ENCODE measurements around the gene TMEM123. TPM values are rescaled to one million over a fixed set of nuclear protein-coding genes. Genes with fewer than 3 reads are reported as not detected.
A peak's percentile ranks its signal among the peaks of the same experiment; 100 is the strongest.

Gene TMEM123
- total and polyA plus RNA-seq, 5 experiments from 2014 or later: 484 to 988 (median 746) TPM

GRCh38 chr11:102401905-102402304 is 50.7 kb downstream of the TMEM123 start:
- peaks cover 29 to 73% (median 66%) of the 10 kb centered on the region in 4 donors for H3K4me1 Mint-ChIP-seq
- ATAC-seq (peak in 1 of 2 donors; percentile 22), DNase-seq (no peak)
- POLR2A ChIA-PET: interaction anchor here (0.9 to 1.6 kb wide), 3 partner anchors 11 to 51 kb away, joined by 4 to 5 read pairs (median 5); no protein-coding TSS in a partner anchor
- H3K27me3 Mint-ChIP-seq: no peaks in the 10 kb centered on the region
- H3K9me3 Mint-ChIP-seq: no peaks in the 10 kb centered on the region
- H3K27ac Mint-ChIP-seq: peak overlapping the region in 9 of 10 donors; percentile 14 to 78 (median 36)
- H3K4me3 Mint-ChIP-seq: no peak overlapping the region
- peaks cover 0 to 78% (median 12%) of the 10 kb centered on the region in 3 donors for H3K36me3 Mint-ChIP-seq

GRCh38 chr11:102400603-102401002 is 52.0 kb downstream of the TMEM123 start:
- Mint-ChIP-seq H3K9me3 (no peaks in the 10 kb centered on the region), H3K36me3 (peaks cover 0 to 74% (median 12%) of the 10 kb centered on the region in 3 donors), H3K27me3 (no peaks in the 10 kb centered on the region), H3K4me1 (peaks cover 24 to 71% (median 63%) of the 10 kb centered on the region in 4 donors), H3K27ac (peak overlapping the region in 6 of 10 donors; percentile 4 to 76 (median 72)), H3K4me3 (no peak overlapping the region)
- DNase-seq: no peak
- no peak for ATAC-seq
- POLR2A ChIA-PET: interaction anchor here (1.2 to 1.6 kb wide), 3 partner anchors 13 to 53 kb away, joined by 4 to 5 read pairs (median 4); no protein-coding TSS in a partner anchor

- H3K27ac Mint-ChIP-seq: peak overlapping the region in 9 of 10 donors; percentile 6 to 80 (median 34)
- DNase-seq (no peak), ATAC-seq (no peak)
- no peaks in the 10 kb centered on the region for H3K27me3 Mint-ChIP-seq
- peaks cover 0 to 80% (median 17%) of the 10 kb centered on the region in 3 donors for H3K36me3 Mint-ChIP-seq
- no peak overlapping the region for H3K4me3 Mint-ChIP-seq
- POLR2A ChIA-PET: interaction anchor here (1.3 to 2.7 kb wide), 2 partner anchors 51 to 53 kb away, joined by 4 to 8 read pairs; partner anchors contain the start of gene TMEM123
- no peaks in the 10 kb centered on the region for H3K9me3 Mint-ChIP-seq
- H3K4me1 Mint-ChIP-seq: peaks cover 21 to 61% (median 55%) of the 10 kb centered on the region in 4 donors
Measured at GRCh38 chr11:102399189-102399588, 53.4 kb downstream of the TMEM123 start.

GRCh38 chr11:102398297-102398696 is 54.3 kb downstream of the TMEM123 start:
- no peaks in the 10 kb centered on the region for H3K9me3 Mint-ChIP-seq
- H3K4me1 Mint-ChIP-seq: peaks cover 16 to 58% (median 50%) of the 10 kb centered on the region in 4 donors
- POLR2A ChIA-PET: interaction anchor here (1.8 to 2.7 kb wide), 2 partner anchors 40 to 54 kb away, joined by 7 to 8 read pairs; partner anchors contain the start of gene TMEM123
- peaks cover 0 to 83% (median 22%) of the 10 kb centered on the region in 3 donors for H3K36me3 Mint-ChIP-seq
- H3K27me3 Mint-ChIP-seq: no peaks in the 10 kb centered on the region
- H3K27ac Mint-ChIP-seq: peak overlapping the region in 8 of 10 donors; percentile 2 to 80 (median 62)
- ATAC-seq (no peak), DNase-seq (no peak)
- no peak overlapping the region for H3K4me3 Mint-ChIP-seq

GRCh38 chr11:102396708-102397563 is 55.6 kb downstream of the TMEM123 start:
- Mint-ChIP-seq H3K4me1 (peaks cover 20 to 56% (median 49%) of the 10 kb centered on the region in 4 donors), H3K9me3 (no peaks in the 10 kb centered on the region), H3K27ac (peak overlapping the region; percentile 10 to 90 (median 72)), H3K4me3 (peak overlapping the region in 7 of 10 donors; percentile 19 to 66 (median 38)), H3K36me3 (peaks cover 4 to 80% (median 17%) of the 10 kb centered on the region in 3 donors), H3K27me3 (no peaks in the 10 kb centered on the region)
- peak in 1 of 10 donors; percentile 17 for DNase-seq
- POLR2A ChIA-PET: interaction anchor here (1.8 kb wide), 1 partner anchor 41 kb away, joined by 7 read pairs; no protein-coding TSS in a partner anchor
- peak; percentile 30 to 32 for ATAC-seq

GRCh38 chr11:102395720-102396393 is 56.7 kb downstream of the TMEM123 start:
- peak overlapping the region in 1 of 10 donors; percentile 66 for H3K4me3 Mint-ChIP-seq
- POLR2A ChIA-PET: interaction anchor here (0.8 to 1.0 kb wide), 3 partner anchors 11 to 30 kb away, joined by 3 to 7 read pairs (median 3); no protein-coding TSS in a partner anchor
- ATAC-seq (no peak), DNase-seq (no peak)
- H3K9me3 Mint-ChIP-seq: no peaks in the 10 kb centered on the region
- peaks cover 4 to 71% (median 17%) of the 10 kb centered on the region in 3 donors for H3K36me3 Mint-ChIP-seq
- peaks cover 17 to 57% (median 48%) of the 10 kb centered on the region in 4 donors for H3K4me1 Mint-ChIP-seq
- H3K27ac Mint-ChIP-seq: peak overlapping the region; percentile 19 to 90 (median 72)
- H3K27me3 Mint-ChIP-seq: no peaks in the 10 kb centered on the region

- H3K9me3 Mint-ChIP-seq: no peaks in the 10 kb centered on the region
- POLR2A ChIA-PET: interaction anchor here (0.5 to 7.9 kb wide), 7 partner anchors 17 to 97 kb away, joined by 3 to 51 read pairs (median 5); partner anchors contain the start of gene TMEM123
- no peak overlapping the region for H3K4me3 Mint-ChIP-seq
- DNase-seq (no peak), ATAC-seq (peak in 1 of 2 donors; percentile 22)
- H3K27me3 Mint-ChIP-seq: no peaks in the 10 kb centered on the region
- H3K4me1 Mint-ChIP-seq: peaks cover 19 to 55% (median 50%) of the 10 kb centered on the region in 4 donors
- H3K36me3 Mint-ChIP-seq: peaks cover 15 to 66% (median 21%) of the 10 kb centered on the region in 3 donors
- peak overlapping the region; percentile 68 to 91 (median 84) for H3K27ac Mint-ChIP-seq
Measured at GRCh38 chr11:102393272-102393730, 59.3 kb downstream of the TMEM123 start.

- POLR2A ChIA-PET: interaction anchor here (0.6 to 7.9 kb wide), 8 partner anchors 10 to 108 kb away, joined by 3 to 51 read pairs (median 4); partner anchors contain the start of gene TMEM123
- no peak for DNase-seq
- Mint-ChIP-seq H3K36me3 (peaks cover 22 to 65% (median 27%) of the 10 kb centered on the region in 3 donors), H3K27ac (peak overlapping the region in 9 of 10 donors; percentile 3 to 91 (median 61)), H3K27me3 (no peaks in the 10 kb centered on the region), H3K9me3 (no peaks in the 10 kb centered on the region), H3K4me3 (no peak overlapping the region), H3K4me1 (peaks cover 16 to 48% (median 44%) of the 10 kb centered on the region in 4 donors)
- no peak for ATAC-seq
Measured at GRCh38 chr11:102391549-102392237, 60.9 kb downstream of the TMEM123 start.

- POLR2A ChIA-PET: interaction anchor here (0.6 to 7.9 kb wide), 14 partner anchors 10 to 108 kb away, joined by 3 to 51 read pairs (median 4); partner anchors contain the start of gene TMEM123
- ATAC-seq (peak; percentile 62 to 69), DNase-seq (peak in 9 of 10 donors; percentile 18 to 74 (median 47))
- Mint-ChIP-seq H3K36me3 (peaks cover 25 to 62% (median 28%) of the 10 kb centered on the region in 3 donors), H3K4me1 (peaks cover 16 to 50% (median 45%) of the 10 kb centered on the region in 4 donors), H3K27me3 (no peaks in the 10 kb centered on the region), H3K4me3 (peak overlapping the region in 1 of 10 donors; percentile 19), H3K9me3 (no peaks in the 10 kb centered on the region), H3K27ac (peak overlapping the region in 9 of 10 donors; percentile 3 to 87 (median 81))
Measured at GRCh38 chr11:102390667-102391465, 61.7 kb downstream of the TMEM123 start.

GRCh38 chr11:102389253-102389652 is 63.3 kb downstream of the TMEM123 start:
- H3K9me3 Mint-ChIP-seq: no peaks in the 10 kb centered on the region
- peaks cover 18 to 63% (median 53%) of the 10 kb centered on the region in 4 donors for H3K4me1 Mint-ChIP-seq
- H3K27me3 Mint-ChIP-seq: no peaks in the 10 kb centered on the region
- DNase-seq (no peak), ATAC-seq (no peak)
- no peak overlapping the region for H3K4me3 Mint-ChIP-seq
- H3K27ac Mint-ChIP-seq: peak overlapping the region in 3 of 10 donors; percentile 7 to 36 (median 11)
- POLR2A ChIA-PET: interaction anchor here (0.6 to 7.9 kb wide), 3 partner anchors 63 to 107 kb away, joined by 3 to 51 read pairs (median 5); partner anchors contain the start of gene TMEM123
- H3K36me3 Mint-ChIP-seq: peaks cover 25 to 60% (median 28%) of the 10 kb centered on the region in 3 donors

All from naive thymus-derived CD8-positive, alpha-beta T cell (primary cell).